HepG2 (cell line): ENCODE measurements around the gene MTHFD1L. TPM values are rescaled to one million over a fixed set of nuclear protein-coding genes. Genes with fewer than 3 reads are reported as not detected.

Experiments
- ATF1 ChIP-seq: IDR thresholded peaks from 2 replicates; pipeline ENCODE4 v1.6.1; 2016; ENCODE audit warnings: mild to moderate bottlenecking, control low read depth
- BHLHE40 ChIP-seq: IDR thresholded peaks from 2 replicates; pipeline ENCODE4 v1.6.1; 2011; ENCODE audit warnings: low read length, improper control_type of control experiment
- CCAR2 ChIP-seq: fragments of 200-400 bp; formaldehyde crosslinking; optimal IDR thresholded peaks from 2 replicates; pipeline ENCODE3; 2018; ENCODE audit warnings: low read depth, mild to moderate bottlenecking, low read length, moderate library complexity
- EED ChIP-seq: sonication (generic); formaldehyde crosslinking; IDR thresholded peaks from 2 replicates; pipeline ENCODE4 v1.5.0; 2020; ENCODE audit warnings: mild to moderate bottlenecking, missing genetic modification reagents
- FUBP1 ChIP-seq: sonication (generic); formaldehyde crosslinking; IDR thresholded peaks from 2 replicates; pipeline ENCODE4 v1.5.1; 2020; ENCODE audit warnings: missing genetic modification reagents, mild to moderate bottlenecking, borderline replicate concordance
- GLMP ChIP-seq: sonication (generic); formaldehyde crosslinking; IDR thresholded peaks from 2 replicates; pipeline ENCODE4 v1.9.0; 2021; ENCODE audit warnings: missing genetic modification reagents, mild to moderate bottlenecking, borderline replicate concordance
- HMG20B ChIP-seq: conservative IDR thresholded peaks from 2 replicates; pipeline ENCODE4 v1.6.1; 2016; ENCODE audit warnings: missing genetic modification reagents, missing compliant biosample characterization
- KDM6A ChIP-seq: IDR thresholded peaks from 2 replicates; pipeline ENCODE4 v1.6.1; 2016; ENCODE audit warnings: low read depth
- NFE2L1 ChIP-seq: sonication (generic); formaldehyde crosslinking; IDR thresholded peaks from 2 replicates; pipeline ENCODE4 v1.4.0; 2020; ENCODE audit warnings: missing genetic modification reagents, mild to moderate bottlenecking, borderline replicate concordance
- RBM22 ChIP-seq: fragments of 200-400 bp; formaldehyde crosslinking; optimal IDR thresholded peaks from 2 replicates; pipeline ENCODE3; 2017; ENCODE audit warnings: mild to moderate bottlenecking, low read length, moderate library complexity
- SNRNP70 ChIP-seq: fragments of 200-400 bp; formaldehyde crosslinking; IDR thresholded peaks from 2 replicates; pipeline ENCODE4 v1.6.1; 2017; ENCODE audit warnings: mild to moderate bottlenecking, low read depth, low read length, moderate library complexity
- TMF1 ChIP-seq: sonication (generic); formaldehyde crosslinking; IDR thresholded peaks from 2 replicates; pipeline ENCODE4 v1.8.1; 2022; ENCODE audit warnings: low read depth, missing genetic modification reagents
- ZFP90 ChIP-seq: sonication (generic); formaldehyde crosslinking; IDR thresholded peaks from 2 replicates; pipeline ENCODE4 v1.8.0; 2022; ENCODE audit warnings: missing genetic modification reagents, mild to moderate bottlenecking, inconsistent platforms, borderline replicate concordance
- ZNF281 ChIP-seq: sonication (generic); formaldehyde crosslinking; IDR thresholded peaks from 2 replicates; pipeline ENCODE4 v1.4.0; 2020; ENCODE audit warnings: missing genetic modification reagents, borderline replicate concordance
- ZNF484 ChIP-seq: sonication (generic); formaldehyde crosslinking; IDR thresholded peaks from 2 replicates; pipeline ENCODE4 v1.5.1; 2020; ENCODE audit warnings: mild to moderate bottlenecking, low read depth, missing genetic modification reagents, borderline replicate concordance
- ZNF556 ChIP-seq: sonication (generic); formaldehyde crosslinking; IDR thresholded peaks from 2 replicates; pipeline ENCODE4 v1.4.0; 2020; ENCODE audit warnings: mild to moderate bottlenecking, missing genetic modification reagents, borderline replicate concordance
- ZNF577 ChIP-seq: sonication (generic); formaldehyde crosslinking; IDR thresholded peaks from 2 replicates; pipeline ENCODE4 v1.4.0; 2020; ENCODE audit warnings: mild to moderate bottlenecking, low read depth, missing genetic modification reagents, borderline replicate concordance
- ZNF777 ChIP-seq: sonication (generic); formaldehyde crosslinking; IDR thresholded peaks from 2 replicates; pipeline ENCODE4 v1.4.0; 2020; ENCODE audit warnings: missing genetic modification reagents
- ZNF784 ChIP-seq: sonication (generic); formaldehyde crosslinking; IDR thresholded peaks from 2 replicates; pipeline ENCODE4 v1.5.1; 2020; ENCODE audit warnings: missing genetic modification reagents, mild to moderate bottlenecking, borderline replicate concordance
- ZSCAN5A ChIP-seq: sonication (generic); formaldehyde crosslinking; IDR thresholded peaks from 2 replicates; pipeline ENCODE4 v1.8.0; 2022; ENCODE audit warnings: mild to moderate bottlenecking, missing genetic modification reagents, borderline replicate concordance
- polyA plus RNA-seq, 8 experiments: library from polyadenylated mRNA; depleted of rRNA in 3 of 8; stranded (reverse) in 7 of 8; unstranded in 1 of 8; fragments of >200 nt; fragmentation: Illumina TruSeq in 4 of 8; extraction: Trizol in 4 of 8; gene quantifications; 2 replicates each; pipeline versions ENCODE4 v1.2.1 to v1.2.3, GENCODE V29; 2011 to 2016; ENCODE audit warnings: low read depth in 4 of 8, missing spikeins in 1 of 8, mixed read lengths in 1 of 8; ENCODE audit not compliant: insufficient read depth in 1 of 8
- total RNA-seq, 5 experiments: library from RNA; depleted of rRNA; stranded (reverse); fragments of >200 nt; fragmentation: Illumina TruSeq; extraction: Trizol; gene quantifications; 2 replicates each; pipeline ENCODE4 v1.2.3, GENCODE V29; 2016; ENCODE audit warnings: low read depth in 1 of 5

Gene MTHFD1L
- total and polyA plus RNA-seq, 2 of the 13 experiments (the other 11 are each of a cell fraction or from before 2014, with no cell fraction given) = 24.0 to 39.6 TPM

GRCh38 chr6:150865406-150866146 lies at the start of gene MTHFD1L (continued):
- TF ChIP-seq BHLHE40 (no peak), CCAR2 (no peak), ZNF784 (0 out of 2 replicates have a peak, but pooled peaks have one; percentile 35), EED (CRISPR knock-in tag) (no peak; the same call in 1 of the 2 replicates), RBM22 (no peak), ZFP90 (no peak), TMF1 (CRISPR knock-in tag) (no peak), ATF1 (CRISPR knock-in tag) (no peak), NFE2L1 (CRISPR knock-in tag) (no peak), ZNF484 (CRISPR knock-in tag) (no peak), HMG20B (no peak), ZNF281 (CRISPR knock-in tag) (0 out of 2 replicates have a peak, but pooled peaks have one; percentile 21), ZNF777 (CRISPR knock-in tag) (no peak; the same call in 1 of the 2 replicates), KDM6A (CRISPR knock-in tag) (no peak), ZNF577 (CRISPR knock-in tag) (no peak), ZNF556 (CRISPR knock-in tag) (no peak), FUBP1 (CRISPR knock-in tag) (no peak), ZSCAN5A (no peak), GLMP (CRISPR knock-in tag) (no peak; the same call in 1 of the 2 replicates), SNRNP70 (no peak)
